ENCODE results near the gene PIK3CG.

DNA sequence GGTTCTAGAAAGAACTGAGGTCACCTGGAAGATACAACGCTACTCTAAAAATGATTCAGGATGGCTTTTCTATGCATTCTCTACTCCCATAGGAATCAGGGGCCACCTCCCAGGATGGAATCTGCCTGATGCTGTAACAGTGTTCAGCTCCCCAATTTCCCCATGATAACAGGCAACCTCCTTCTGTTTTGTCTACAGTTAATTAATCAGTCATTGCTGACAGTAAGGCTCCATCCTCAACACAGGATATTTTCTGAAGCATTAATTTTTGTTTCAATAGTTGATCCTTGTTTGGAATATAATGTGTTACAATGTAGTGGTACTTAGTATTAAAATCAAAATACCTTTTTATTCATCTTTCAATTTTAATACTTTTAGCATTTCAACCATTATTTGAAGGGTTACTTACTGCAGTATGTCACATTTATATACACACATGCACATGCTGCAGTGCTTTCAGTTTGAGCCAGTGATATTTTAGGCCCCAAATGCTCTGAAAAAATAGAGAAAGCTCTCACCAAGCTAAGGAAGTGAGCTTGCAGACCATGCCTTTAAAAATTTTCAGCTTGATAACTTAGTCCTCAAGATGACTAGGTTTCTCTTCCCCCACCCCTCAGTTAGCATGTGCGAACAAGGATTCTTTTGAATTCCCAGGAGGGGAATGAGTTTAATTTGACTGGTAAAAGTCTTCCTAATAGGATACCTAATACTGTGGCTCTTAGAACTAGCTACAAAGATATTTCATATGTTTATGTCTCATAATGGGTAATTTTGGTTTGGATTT, 592 bp upstream of the PIK3CG start:
- TF ChIP-seq, protein P1, sequence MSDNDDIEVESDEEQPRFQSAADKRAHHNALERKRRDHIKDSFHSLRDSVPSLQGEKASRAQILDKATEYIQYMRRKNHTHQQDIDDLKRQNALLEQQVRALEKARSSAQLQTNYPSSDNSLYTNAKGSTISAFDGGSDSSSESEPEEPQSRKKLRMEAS (IDR thresholded peaks at IDR 0.05) = no peak
- TF ChIP-seq TEAD4 (IDR thresholded peaks at IDR 0.05) = no peak
- TF ChIP-seq, protein P2, sequence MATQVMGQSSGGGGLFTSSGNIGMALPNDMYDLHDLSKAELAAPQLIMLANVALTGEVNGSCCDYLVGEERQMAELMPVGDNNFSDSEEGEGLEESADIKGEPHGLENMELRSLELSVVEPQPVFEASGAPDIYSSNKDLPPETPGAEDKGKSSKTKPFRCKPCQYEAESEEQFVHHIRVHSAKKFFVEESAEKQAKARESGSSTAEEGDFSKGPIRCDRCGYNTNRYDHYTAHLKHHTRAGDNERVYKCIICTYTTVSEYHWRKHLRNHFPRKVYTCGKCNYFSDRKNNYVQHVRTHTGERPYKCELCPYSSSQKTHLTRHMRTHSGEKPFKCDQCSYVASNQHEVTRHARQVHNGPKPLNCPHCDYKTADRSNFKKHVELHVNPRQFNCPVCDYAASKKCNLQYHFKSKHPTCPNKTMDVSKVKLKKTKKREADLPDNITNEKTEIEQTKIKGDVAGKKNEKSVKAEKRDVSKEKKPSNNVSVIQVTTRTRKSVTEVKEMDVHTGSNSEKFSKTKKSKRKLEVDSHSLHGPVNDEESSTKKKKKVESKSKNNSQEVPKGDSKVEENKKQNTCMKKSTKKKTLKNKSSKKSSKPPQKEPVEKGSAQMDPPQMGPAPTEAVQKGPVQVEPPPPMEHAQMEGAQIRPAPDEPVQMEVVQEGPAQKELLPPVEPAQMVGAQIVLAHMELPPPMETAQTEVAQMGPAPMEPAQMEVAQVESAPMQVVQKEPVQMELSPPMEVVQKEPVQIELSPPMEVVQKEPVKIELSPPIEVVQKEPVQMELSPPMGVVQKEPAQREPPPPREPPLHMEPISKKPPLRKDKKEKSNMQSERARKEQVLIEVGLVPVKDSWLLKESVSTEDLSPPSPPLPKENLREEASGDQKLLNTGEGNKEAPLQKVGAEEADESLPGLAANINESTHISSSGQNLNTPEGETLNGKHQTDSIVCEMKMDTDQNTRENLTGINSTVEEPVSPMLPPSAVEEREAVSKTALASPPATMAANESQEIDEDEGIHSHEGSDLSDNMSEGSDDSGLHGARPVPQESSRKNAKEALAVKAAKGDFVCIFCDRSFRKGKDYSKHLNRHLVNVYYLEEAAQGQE (IDR thresholded peaks at IDR 0.05; ENCODE audit: low read depth) = no peak
- TF ChIP-seq CEBPB (IDR thresholded peaks at IDR 0.05) = no peak
- no peak for TF ChIP-seq TAF1 (IDR thresholded peaks at IDR 0.05; ENCODE audit: low read depth)
- TF ChIP-seq CREB1 (IDR thresholded peaks at IDR 0.05; ENCODE audit: low read depth) = no peak
- TF ChIP-seq ZBTB7A (IDR thresholded peaks at IDR 0.05; ENCODE audit: low read depth) = no peak
- TF ChIP-seq FOXM1 (IDR thresholded peaks at IDR 0.05; ENCODE audit: borderline replicate concordance, low read depth) = no peak
- no peak for TF ChIP-seq TCF12 (IDR thresholded peaks at IDR 0.05; ENCODE audit: low read depth)
- no peak for TF ChIP-seq NFIC (IDR thresholded peaks at IDR 0.05)
- TF ChIP-seq EP300 (IDR thresholded peaks at IDR 0.05; ENCODE audit: borderline replicate concordance) = no peak
- TF ChIP-seq EGR1 (IDR thresholded peaks at IDR 0.05) = no peak
- TF ChIP-seq YY1 (IDR thresholded peaks at IDR 0.05; ENCODE audit: low read depth) = no peak
- TF ChIP-seq RAD21 (IDR thresholded peaks at IDR 0.05; ENCODE audit: low read depth) = no peak

Measured in Ishikawa (cell line).